Measurements from ENCODE around the gene SCN8A. TPM values are rescaled to one million over a fixed set of nuclear protein-coding genes. Genes with fewer than 3 reads are reported as not detected.

SCN8A gene
- total and polyA plus RNA-seq, 2 experiments from 2014 or later = 4.6 to 23.9 TPM

DNA sequence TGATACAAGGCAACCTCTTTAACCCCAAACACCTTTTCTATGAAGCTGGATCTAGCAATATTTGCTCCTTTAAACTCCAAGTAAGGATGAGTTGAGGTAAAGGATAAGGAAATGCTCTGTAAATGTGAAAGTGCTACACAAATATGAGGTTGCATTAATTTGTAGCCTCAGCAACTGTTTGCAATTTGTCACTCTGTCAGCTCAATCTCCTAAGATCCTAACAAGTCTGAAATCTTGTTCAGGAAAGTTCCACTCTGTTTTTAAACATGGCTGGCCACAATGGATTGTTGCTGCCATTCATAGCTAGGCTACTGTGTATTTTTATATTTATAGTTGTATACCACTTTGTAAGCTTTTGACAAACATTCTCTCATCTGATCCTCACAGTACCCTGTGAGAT, 51.3 kb downstream of the SCN8A start:
- ATAC-seq (no peak), DNase-seq (ENCODE audit: low spot score) (no peak)
- H3K27me3 ChIP-seq (ENCODE audit: insufficient read depth) = no peaks in the 10 kb centered on the region
- no peaks in the 10 kb centered on the region for H3K36me3 ChIP-seq (ENCODE audit: insufficient read depth)
- no peak overlapping the region for H3K27ac Mint-ChIP-seq
- no peaks in the 10 kb centered on the region; the same call in 1 of the 2 replicates for H3K9me2 ChIP-seq (ENCODE audit: insufficient read depth)
- H3K79me2 ChIP-seq (replicated peaks; ENCODE audit: insufficient read depth) = peaks cover 34% of the 10 kb centered on the region
- peaks cover 5% of the 10 kb centered on the region for H3K27me3 Mint-ChIP-seq (ENCODE audit: insufficient read depth, low read depth, poor library complexity)
- H3K4me2 ChIP-seq = no peak overlapping the region
- peaks cover 33% of the 10 kb centered on the region for H3K36me3 Mint-ChIP-seq (ENCODE audit: low read depth)
- H2AFZ ChIP-seq = no peak overlapping the region
- peaks cover 22% of the 10 kb centered on the region for H3K9me3 Mint-ChIP-seq
- TF ChIP-seq NANOG (IDR thresholded peaks at IDR 0.05; ENCODE audit: borderline replicate concordance) = no peak
- no peak for TF ChIP-seq EZH2phosphoT487 (IDR thresholded peaks at IDR 0.05; ENCODE audit: unreplicated experiment)
- TF ChIP-seq POLR2AphosphoS5 (IDR thresholded peaks at IDR 0.05; ENCODE audit: low read depth) = no peak
- TF ChIP-seq, protein P1, sequence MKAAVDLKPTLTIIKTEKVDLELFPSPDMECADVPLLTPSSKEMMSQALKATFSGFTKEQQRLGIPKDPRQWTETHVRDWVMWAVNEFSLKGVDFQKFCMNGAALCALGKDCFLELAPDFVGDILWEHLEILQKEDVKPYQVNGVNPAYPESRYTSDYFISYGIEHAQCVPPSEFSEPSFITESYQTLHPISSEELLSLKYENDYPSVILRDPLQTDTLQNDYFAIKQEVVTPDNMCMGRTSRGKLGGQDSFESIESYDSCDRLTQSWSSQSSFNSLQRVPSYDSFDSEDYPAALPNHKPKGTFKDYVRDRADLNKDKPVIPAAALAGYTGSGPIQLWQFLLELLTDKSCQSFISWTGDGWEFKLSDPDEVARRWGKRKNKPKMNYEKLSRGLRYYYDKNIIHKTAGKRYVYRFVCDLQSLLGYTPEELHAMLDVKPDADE (IDR thresholded peaks at IDR 0.05) = no peak
- TF ChIP-seq, protein P2, sequence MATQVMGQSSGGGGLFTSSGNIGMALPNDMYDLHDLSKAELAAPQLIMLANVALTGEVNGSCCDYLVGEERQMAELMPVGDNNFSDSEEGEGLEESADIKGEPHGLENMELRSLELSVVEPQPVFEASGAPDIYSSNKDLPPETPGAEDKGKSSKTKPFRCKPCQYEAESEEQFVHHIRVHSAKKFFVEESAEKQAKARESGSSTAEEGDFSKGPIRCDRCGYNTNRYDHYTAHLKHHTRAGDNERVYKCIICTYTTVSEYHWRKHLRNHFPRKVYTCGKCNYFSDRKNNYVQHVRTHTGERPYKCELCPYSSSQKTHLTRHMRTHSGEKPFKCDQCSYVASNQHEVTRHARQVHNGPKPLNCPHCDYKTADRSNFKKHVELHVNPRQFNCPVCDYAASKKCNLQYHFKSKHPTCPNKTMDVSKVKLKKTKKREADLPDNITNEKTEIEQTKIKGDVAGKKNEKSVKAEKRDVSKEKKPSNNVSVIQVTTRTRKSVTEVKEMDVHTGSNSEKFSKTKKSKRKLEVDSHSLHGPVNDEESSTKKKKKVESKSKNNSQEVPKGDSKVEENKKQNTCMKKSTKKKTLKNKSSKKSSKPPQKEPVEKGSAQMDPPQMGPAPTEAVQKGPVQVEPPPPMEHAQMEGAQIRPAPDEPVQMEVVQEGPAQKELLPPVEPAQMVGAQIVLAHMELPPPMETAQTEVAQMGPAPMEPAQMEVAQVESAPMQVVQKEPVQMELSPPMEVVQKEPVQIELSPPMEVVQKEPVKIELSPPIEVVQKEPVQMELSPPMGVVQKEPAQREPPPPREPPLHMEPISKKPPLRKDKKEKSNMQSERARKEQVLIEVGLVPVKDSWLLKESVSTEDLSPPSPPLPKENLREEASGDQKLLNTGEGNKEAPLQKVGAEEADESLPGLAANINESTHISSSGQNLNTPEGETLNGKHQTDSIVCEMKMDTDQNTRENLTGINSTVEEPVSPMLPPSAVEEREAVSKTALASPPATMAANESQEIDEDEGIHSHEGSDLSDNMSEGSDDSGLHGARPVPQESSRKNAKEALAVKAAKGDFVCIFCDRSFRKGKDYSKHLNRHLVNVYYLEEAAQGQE (IDR thresholded peaks at IDR 0.05; ENCODE audit: unreplicated experiment) = no peak
- TF ChIP-seq STAT1 (IDR thresholded peaks at IDR 0.05; ENCODE audit: unreplicated experiment) = no peak
- no peak for TF ChIP-seq ZNF114 (CRISPR knock-in tag; IDR thresholded peaks at IDR 0.05)
- TF ChIP-seq, protein P3, sequence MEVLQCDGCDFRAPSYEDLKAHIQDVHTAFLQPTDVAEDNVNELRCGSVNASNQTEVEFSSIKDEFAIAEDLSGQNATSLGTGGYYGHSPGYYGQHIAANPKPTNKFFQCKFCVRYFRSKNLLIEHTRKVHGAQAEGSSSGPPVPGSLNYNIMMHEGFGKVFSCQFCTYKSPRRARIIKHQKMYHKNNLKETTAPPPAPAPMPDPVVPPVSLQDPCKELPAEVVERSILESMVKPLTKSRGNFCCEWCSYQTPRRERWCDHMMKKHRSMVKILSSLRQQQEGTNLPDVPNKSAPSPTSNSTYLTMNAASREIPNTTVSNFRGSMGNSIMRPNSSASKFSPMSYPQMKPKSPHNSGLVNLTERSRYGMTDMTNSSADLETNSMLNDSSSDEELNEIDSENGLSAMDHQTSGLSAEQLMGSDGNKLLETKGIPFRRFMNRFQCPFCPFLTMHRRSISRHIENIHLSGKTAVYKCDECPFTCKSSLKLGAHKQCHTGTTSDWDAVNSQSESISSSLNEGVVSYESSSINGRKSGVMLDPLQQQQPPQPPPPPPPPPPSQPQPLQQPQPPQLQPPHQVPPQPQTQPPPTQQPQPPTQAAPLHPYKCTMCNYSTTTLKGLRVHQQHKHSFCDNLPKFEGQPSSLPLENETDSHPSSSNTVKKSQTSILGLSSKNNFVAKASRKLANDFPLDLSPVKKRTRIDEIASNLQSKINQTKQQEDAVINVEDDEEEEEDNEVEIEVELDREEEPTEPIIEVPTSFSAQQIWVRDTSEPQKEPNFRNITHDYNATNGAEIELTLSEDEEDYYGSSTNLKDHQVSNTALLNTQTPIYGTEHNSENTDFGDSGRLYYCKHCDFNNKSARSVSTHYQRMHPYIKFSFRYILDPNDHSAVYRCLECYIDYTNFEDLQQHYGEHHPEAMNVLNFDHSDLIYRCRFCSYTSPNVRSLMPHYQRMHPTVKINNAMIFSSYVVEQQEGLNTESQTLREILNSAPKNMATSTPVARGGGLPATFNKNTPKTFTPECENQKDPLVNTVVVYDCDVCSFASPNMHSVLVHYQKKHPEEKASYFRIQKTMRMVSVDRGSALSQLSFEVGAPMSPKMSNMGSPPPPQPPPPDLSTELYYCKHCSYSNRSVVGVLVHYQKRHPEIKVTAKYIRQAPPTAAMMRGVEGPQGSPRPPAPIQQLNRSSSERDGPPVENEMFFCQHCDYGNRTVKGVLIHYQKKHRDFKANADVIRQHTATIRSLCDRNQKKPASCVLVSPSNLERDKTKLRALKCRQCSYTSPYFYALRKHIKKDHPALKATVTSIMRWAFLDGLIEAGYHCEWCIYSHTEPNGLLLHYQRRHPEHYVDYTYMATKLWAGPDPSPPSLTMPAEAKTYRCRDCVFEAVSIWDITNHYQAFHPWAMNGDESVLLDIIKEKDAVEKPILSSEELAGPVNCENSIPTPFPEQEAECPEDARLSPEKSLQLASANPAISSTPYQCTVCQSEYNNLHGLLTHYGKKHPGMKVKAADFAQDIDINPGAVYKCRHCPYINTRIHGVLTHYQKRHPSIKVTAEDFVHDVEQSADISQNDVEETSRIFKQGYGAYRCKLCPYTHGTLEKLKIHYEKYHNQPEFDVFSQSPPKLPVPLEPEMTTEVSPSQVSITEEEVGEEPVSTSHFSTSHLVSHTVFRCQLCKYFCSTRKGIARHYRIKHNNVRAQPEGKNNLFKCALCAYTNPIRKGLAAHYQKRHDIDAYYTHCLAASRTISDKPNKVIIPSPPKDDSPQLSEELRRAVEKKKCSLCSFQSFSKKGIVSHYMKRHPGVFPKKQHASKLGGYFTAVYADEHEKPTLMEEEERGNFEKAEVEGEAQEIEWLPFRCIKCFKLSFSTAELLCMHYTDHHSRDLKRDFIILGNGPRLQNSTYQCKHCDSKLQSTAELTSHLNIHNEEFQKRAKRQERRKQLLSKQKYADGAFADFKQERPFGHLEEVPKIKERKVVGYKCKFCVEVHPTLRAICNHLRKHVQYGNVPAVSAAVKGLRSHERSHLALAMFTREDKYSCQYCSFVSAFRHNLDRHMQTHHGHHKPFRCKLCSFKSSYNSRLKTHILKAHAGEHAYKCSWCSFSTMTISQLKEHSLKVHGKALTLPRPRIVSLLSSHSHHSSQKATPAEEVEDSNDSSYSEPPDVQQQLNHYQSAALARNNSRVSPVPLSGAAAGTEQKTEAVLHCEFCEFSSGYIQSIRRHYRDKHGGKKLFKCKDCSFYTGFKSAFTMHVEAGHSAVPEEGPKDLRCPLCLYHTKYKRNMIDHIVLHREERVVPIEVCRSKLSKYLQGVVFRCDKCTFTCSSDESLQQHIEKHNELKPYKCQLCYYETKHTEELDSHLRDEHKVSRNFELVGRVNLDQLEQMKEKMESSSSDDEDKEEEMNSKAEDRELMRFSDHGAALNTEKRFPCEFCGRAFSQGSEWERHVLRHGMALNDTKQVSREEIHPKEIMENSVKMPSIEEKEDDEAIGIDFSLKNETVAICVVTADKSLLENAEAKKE (CRISPR knock-in tag; IDR thresholded peaks at IDR 0.05) = no peak
- no peak for TF ChIP-seq JUNB (IDR thresholded peaks at IDR 0.05; ENCODE audit: unreplicated experiment)
- TF ChIP-seq CREB1 (CRISPR knock-in tag; IDR thresholded peaks at IDR 0.05; ENCODE audit: low read depth) = no peak
- TF ChIP-seq, protein P4, sequence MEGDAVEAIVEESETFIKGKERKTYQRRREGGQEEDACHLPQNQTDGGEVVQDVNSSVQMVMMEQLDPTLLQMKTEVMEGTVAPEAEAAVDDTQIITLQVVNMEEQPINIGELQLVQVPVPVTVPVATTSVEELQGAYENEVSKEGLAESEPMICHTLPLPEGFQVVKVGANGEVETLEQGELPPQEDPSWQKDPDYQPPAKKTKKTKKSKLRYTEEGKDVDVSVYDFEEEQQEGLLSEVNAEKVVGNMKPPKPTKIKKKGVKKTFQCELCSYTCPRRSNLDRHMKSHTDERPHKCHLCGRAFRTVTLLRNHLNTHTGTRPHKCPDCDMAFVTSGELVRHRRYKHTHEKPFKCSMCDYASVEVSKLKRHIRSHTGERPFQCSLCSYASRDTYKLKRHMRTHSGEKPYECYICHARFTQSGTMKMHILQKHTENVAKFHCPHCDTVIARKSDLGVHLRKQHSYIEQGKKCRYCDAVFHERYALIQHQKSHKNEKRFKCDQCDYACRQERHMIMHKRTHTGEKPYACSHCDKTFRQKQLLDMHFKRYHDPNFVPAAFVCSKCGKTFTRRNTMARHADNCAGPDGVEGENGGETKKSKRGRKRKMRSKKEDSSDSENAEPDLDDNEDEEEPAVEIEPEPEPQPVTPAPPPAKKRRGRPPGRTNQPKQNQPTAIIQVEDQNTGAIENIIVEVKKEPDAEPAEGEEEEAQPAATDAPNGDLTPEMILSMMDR (conservative IDR thresholded peaks at IDR 0.05; ENCODE audit: low read depth in 2 of 2) = no peak
- TF ChIP-seq EZH2 (IDR thresholded peaks at IDR 0.05; ENCODE audit: low read depth, unreplicated experiment) = no peak
- TF ChIP-seq ZNF331 (CRISPR knock-in tag; IDR thresholded peaks at IDR 0.05; ENCODE audit: low read depth) = no peak
- no peaks in the 10 kb centered on the region for H3K4me1 ChIP-seq (ENCODE audit: insufficient read depth)
- H3F3A ChIP-seq (replicated peaks; ENCODE audit: low read depth) = no peaks in the 10 kb centered on the region
- H3K4me3 Mint-ChIP-seq = no peak overlapping the region
- peaks cover 2% of the 10 kb centered on the region; the same call in 1 of the 3 replicates for H3K4me1 Mint-ChIP-seq
- peaks cover 6% of the 10 kb centered on the region; the same call in 1 of the 2 replicates for H4K20me1 ChIP-seq (replicated peaks; ENCODE audit: insufficient read depth)
- H3K27ac ChIP-seq (ENCODE audit: low read depth) = no peak overlapping the region
- no peak overlapping the region for H3K4me3 ChIP-seq

All from GM23338 (cell line).